Dermis blood vessel endothelial cell (primary cell): ENCODE data around the gene FLACC1. TPM values are rescaled to one million over a fixed set of nuclear protein-coding genes. Genes with fewer than 3 reads are reported as not detected.
"Not testable (repeated sequence)": the region's sequence is repeated elsewhere in the genome, so short reads cannot be mapped to it uniquely, and the experiment has no call there.

Source experiments
- DNase-seq: peaks from one replicate; pipeline ENCODE4 v3.0.0; 2010
- total RNA-seq: library from RNA; depleted of rRNA; stranded (reverse); fragments of >200 nt; gene quantifications from 2 replicates; pipeline ENCODE4 v1.2.3, GENCODE V29; 2014

The FLACC1 gene
- total RNA-seq, 1 donor from 2014 or later, result 2.0 TPM

DNA sequence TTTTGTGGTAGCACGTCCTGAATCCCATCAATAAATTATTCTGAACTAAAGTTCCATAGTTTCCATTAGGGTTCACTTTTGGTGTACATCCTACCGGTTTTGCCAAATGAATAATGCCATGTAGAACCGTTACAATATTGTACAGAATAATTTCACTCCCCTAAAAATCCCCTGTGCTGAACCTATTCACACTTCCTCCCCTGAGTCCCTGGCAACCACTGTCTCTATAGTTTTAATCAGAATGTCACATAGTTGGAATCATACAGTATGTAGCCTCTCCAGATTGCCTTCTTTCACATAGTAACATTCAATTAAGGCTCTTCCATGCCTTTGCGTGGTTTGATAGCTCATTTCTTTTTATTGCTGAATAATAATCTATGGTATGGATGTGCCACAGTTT, 106.4 kb downstream of the FLACC1 start:
- DNase-seq, result no peak

DNA sequence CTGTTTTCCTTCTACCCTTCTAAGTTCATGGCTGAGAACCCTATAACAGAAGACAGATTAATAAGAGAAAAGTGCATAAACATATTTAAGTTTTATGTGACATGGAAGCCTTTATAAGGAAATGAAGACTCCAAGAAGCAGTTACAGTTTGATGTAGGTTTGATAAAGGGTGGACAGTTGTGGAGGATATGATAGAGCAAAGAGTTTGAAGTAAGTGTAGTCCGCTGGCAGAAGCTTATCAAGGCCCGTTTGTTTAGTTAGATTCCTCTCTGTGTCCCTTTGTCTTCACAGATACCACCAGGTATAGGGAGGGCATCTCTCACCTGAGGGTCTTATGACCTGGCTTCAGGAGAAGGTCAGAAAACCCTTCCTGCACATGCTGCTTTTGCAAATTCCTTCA, 107.3 kb downstream of the FLACC1 start:
- no peak for DNase-seq

DNA sequence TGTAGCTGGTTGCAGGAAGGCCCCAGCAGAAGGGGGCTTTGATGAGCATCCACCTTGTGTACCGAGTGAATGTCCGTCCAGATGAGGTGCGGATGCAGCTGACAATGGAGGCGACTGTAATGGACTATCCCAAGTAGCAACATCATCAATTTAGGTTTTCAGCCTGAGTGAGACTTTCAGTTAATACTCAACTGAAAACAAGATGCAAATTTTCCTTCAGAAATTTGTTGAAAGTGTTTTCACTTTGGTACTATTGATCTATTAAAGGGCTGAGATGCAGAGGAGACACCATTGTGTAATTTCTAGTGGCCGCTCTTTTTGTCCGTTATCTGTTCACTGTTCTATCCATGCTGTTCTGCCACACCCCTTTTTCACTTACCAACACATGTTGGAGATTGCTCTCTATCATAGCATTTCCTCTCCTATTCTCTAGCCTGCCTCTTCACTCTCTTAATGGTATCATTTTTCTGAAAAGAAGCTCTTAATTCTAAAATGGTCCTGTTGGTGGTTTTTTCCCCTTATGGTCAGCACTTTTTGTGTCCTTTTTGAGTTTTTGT, 108.8 kb downstream of the FLACC1 start:
- no peak for DNase-seq

DNA sequence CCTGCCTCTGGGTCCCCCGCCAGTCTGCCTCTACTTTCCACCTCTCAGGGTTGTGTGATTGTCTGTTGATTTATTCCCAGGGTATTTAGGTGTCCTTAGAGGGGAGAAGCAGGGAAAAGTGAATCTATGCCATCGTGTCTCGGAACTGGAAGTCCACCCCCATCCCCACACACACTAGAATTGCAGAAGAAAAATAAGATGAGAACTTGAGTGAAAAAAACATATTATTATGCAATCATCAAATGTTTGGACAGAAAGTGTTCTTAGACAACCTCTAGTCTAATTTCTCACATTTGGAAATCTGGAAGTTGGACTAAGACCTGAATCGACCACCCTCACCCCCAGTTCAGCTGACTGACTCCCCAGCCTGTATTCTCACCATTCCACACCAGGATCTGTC, 110.9 kb downstream of the FLACC1 start:
- no peak for DNase-seq

DNA sequence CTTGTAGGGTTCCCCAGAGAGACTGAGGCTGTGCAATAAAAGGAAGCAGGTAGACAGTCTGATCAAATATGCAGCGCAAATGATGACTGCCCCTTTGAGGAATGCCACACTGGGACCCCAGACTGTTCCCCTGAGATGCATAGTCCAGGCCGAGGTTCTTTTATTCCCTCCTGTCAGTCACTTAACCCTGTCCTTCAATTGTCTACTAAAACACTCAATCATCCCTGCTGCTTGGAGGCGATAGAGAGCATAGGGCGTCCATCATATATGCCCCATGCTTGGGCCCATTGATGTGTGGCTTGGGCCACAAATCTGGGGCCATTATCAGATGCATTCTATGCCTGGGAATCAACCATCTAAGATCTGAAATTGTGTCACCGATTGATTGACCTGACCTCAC, 112.3 kb downstream of the FLACC1 start:
- no peak for DNase-seq

DNA sequence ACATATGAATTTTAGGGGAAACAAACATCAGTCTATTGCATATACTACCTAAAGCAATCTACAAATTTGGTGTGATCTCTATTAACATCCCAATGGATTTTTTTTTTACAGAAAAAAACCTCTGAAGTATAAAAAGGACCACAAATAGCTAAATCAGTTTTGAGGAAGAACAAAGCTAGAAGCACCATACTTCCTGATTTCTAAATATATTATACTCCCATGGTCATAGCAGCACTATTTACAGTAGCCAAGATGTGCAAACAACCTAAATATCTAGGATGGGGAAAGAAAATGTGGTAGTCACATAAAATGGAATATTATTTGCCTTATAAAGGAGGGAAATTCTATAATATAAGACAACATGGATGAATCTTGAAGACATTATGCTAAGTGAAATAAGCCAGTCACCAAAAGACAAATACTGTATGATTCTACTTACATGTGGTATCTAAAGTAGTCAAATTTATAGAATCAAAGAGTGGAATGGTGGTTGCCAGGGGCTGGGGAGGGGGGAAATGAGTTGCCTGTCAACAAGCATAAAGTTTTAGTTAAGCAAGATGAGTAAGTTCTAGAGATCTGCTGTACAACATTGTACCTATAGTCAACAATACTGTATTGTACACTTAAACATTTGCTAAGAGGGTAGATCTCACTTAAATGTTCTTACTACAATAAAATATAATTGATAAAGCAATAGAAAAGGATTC, 114.4 kb downstream of the FLACC1 start:
- no peak for DNase-seq

DNA sequence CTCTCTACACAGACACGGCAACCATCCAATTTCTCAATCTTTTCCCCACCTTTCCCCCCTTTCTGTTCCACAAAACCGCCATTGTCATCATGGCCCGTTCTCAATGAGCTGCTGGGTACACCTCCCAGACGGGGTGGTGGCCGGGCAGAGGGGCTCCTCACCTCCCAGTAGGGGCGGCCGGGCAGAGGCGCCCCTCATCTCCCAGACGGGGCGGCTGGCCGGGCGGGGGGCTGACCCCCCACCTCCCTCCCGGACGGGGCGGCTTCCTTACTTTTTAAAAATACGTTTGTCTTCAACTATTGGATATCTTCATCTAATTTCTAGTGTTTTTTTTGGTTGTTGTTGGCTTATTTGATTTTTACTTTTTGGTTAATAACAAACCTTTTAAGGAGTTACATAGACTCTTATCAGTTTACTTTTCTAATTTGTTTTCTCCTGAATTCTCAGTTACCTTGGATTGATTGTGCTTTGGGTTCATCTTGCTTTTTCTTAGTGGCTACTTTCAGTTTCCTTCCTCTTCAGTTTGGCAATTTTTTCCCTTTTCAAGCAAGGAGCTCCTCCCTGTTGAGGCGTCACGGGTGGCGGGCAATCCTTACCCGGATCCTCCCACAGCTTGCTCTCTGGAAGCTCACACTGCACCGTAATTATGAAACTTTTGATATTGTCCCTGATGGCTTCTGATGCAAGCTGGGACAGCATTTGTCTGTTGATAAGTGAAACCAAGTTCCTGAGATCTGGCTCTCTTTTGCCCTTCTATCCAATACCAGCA, 117.8 kb downstream of the FLACC1 start:
- DNase-seq, result not testable (repeated sequence)

Other genes with a start within 250 kb of the FLACC1 start
- gene CFLAR, start 241.2 kb downstream of the FLACC1 start, total RNA-seq, result 174 and 316 TPM in 2 replicates
- 68.7 and 94.8 TPM in 2 replicates for gene CASP10, start 174.2 kb downstream of the FLACC1 start, total RNA-seq
- gene CASP8, start 96.8 kb downstream of the FLACC1 start, total RNA-seq, result 14.8 and 16.5 TPM in 2 replicates
- 40.7 and 63.1 TPM in 2 replicates for gene TRAK2, start 94.1 kb upstream of the FLACC1 start, total RNA-seq
- 18.2 and 18.6 TPM in 2 replicates for gene STRADB, start 94.4 kb upstream of the FLACC1 start, total RNA-seq